Endothelial cell (in vitro differentiated cells): ENCODE measurements around the gene FKBP10. TPM values are rescaled to one million over a fixed set of nuclear protein-coding genes. Genes with fewer than 3 reads are reported as not detected.

ENCODE experiments used
- DNase-seq: peaks from one replicate; pipeline ENCODE4 v3.0.0; 2021; ENCODE audit warnings: low spot score
- H3K27ac Mint-ChIP-seq: one replicate; pipeline ENCODE4 v1.8.0; 2021; ENCODE audit warnings: mixed read lengths, inconsistent platforms; ENCODE audit not compliant: unreplicated experiment
- H3K27me3 Mint-ChIP-seq: one replicate; pipeline ENCODE4 v1.8.0; 2021; ENCODE audit warnings: mild to moderate bottlenecking, moderate library complexity, mixed read lengths, inconsistent platforms; ENCODE audit not compliant: unreplicated experiment
- H3K36me3 Mint-ChIP-seq: one replicate; pipeline ENCODE4 v1.8.0; 2021; ENCODE audit warnings: mild to moderate bottlenecking, low read depth, mixed read lengths, inconsistent platforms; ENCODE audit not compliant: unreplicated experiment
- H3K4me1 Mint-ChIP-seq: one replicate; pipeline ENCODE4 v1.8.0; 2021; ENCODE audit warnings: mild to moderate bottlenecking, mixed read lengths, inconsistent platforms; ENCODE audit not compliant: unreplicated experiment
- H3K4me3 Mint-ChIP-seq: one replicate; pipeline ENCODE4 v1.8.0; 2021; ENCODE audit warnings: mild to moderate bottlenecking, mixed read lengths, inconsistent platforms; ENCODE audit not compliant: unreplicated experiment
- H3K9me3 Mint-ChIP-seq: one replicate; pipeline ENCODE4 v1.8.0; 2021; ENCODE audit warnings: mixed read lengths, inconsistent platforms; ENCODE audit not compliant: unreplicated experiment
- total RNA-seq: library from RNA; stranded (reverse); fragmentation: NEBNext Ultra II Directional; extraction: Animal tissue kit (Norgen Biotek cat#: 25700); gene quantifications from one replicate; pipeline ENCODE4 v1.2.1, GENCODE V29; 2021; ENCODE audit not compliant: unreplicated experiment
- TF ChIP-seq, protein P1 (sequence below): fragments of 200-600 bp; sonication (generic); IDR thresholded peaks from one replicate; pipeline ENCODE4 v1.5.0; 2021; ENCODE audit warnings: antibody characterized with exemption; ENCODE audit not compliant: unreplicated experiment

FKBP10 gene
- total RNA-seq, 1 donor from 2014 or later, result 167 TPM

DNA sequence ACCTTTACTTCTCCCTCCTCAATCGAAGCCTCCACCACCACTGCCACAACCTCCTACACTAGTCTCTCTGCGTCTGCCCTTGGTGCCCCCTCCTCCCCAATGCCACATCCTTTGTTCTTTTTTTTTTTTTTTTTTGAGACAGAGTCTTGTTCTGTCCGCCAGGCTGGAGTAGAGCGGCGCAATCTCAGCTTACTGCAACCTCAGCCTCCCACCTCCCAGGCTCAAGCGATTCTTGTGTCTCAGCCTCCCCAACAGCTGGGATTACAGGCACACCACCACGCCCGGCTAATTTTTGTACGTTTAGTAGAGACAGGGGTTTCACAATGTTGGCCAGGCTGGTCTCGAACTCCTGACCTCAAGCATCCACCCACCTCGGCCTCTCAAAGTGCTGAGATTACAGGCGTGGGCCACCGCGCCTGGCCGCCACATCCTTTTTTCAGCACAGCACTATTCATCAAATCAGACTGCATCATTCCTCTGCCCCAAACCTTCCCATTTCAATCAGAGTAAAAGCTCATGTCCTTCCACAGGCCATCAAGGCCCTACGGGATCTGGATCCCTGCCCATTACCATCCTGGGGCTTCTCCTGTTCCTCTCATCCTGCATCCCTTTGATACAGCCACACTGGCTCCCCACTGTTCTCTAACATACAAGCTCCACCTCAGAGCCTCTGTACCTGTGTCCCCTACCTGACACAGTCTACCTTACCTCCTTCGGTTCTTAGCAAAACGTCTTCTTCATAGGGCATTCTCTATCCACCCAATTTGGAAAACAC lies 50.5 kb downstream of the FKBP10 start:
- no peak overlapping the region for H3K27ac Mint-ChIP-seq
- H3K9me3 Mint-ChIP-seq, result no peaks in the 10 kb centered on the region
- peaks cover 11% of the 10 kb centered on the region for H3K36me3 Mint-ChIP-seq
- TF ChIP-seq, protein P1, sequence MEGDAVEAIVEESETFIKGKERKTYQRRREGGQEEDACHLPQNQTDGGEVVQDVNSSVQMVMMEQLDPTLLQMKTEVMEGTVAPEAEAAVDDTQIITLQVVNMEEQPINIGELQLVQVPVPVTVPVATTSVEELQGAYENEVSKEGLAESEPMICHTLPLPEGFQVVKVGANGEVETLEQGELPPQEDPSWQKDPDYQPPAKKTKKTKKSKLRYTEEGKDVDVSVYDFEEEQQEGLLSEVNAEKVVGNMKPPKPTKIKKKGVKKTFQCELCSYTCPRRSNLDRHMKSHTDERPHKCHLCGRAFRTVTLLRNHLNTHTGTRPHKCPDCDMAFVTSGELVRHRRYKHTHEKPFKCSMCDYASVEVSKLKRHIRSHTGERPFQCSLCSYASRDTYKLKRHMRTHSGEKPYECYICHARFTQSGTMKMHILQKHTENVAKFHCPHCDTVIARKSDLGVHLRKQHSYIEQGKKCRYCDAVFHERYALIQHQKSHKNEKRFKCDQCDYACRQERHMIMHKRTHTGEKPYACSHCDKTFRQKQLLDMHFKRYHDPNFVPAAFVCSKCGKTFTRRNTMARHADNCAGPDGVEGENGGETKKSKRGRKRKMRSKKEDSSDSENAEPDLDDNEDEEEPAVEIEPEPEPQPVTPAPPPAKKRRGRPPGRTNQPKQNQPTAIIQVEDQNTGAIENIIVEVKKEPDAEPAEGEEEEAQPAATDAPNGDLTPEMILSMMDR, result no peak
- H3K27me3 Mint-ChIP-seq, result no peaks in the 10 kb centered on the region
- H3K4me3 Mint-ChIP-seq, result no peak overlapping the region
- H3K4me1 Mint-ChIP-seq, result no peaks in the 10 kb centered on the region
- DNase-seq, result no peak

DNA sequence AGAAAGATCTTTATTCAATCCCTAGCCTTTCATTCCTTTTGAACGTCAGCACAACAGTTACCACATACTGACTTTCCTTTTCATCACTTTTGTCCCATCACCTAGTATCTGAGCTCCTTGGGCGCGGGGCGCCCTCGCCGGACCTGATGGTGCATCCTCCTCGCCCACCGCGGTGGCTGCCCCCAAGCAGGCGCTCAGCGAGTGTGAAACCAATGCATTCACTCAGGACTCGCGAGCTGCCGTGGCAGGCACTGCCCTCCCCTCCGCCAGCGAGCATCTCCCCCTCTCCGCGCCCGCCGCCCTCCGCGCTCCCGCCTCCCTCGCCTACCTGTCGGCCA lies 51.7 kb downstream of the FKBP10 start:
- no peak for DNase-seq
- Mint-ChIP-seq H3K4me1 (no peaks in the 10 kb centered on the region), H3K27me3 (no peaks in the 10 kb centered on the region), H3K4me3 (no peak overlapping the region), H3K27ac (no peak overlapping the region), H3K9me3 (no peaks in the 10 kb centered on the region), H3K36me3 (peaks cover 23% of the 10 kb centered on the region)
- TF ChIP-seq, protein P1, result no peak

DNA sequence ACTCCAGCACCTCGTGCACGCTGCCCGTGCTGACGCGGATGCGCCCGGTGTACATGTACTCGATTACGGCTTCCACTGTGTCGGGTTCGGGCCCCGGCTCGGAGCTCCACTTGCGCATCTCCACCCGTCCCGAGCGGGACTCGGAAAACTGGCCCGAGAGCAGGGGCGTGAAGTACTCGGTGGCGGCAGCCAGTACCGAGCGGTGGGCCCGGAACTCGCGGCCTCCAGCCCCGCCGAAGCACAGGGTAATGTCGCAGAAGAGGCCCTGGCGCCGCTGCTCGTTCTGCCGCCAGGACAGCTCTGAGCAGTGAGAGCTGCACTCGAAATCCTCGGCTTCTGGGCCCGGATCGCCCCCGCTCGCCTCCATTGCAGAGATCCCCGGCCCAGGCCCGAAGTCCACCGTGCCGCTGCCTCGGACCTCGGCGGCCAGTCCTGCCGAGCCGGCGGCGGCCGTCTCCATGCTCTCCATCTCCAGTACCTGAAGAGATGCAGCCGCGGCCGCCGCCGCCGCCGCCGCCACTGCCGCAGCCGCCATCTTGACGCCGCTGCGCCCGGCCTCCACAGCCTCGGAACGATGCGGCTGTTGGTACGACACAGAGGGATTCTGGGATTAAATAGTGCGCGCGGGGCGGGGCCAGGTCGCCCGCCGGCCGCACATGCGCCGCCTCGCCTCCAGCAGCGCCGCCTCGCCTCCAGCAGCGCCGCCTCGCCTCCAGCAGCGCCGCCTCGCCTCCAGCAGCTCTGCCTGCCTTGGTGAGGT lies 52.2 kb downstream of the FKBP10 start, which contains the start of gene KLHL11:
Gene KLHL11, minus strand, starts transcription at position 588 of the 760 bp plus-strand sequence. Its CDS starts 53 bp downstream, at position 535.
- TF ChIP-seq, protein P1, result no peak
- H3K4me3 Mint-ChIP-seq, result peak within 1 kb of the TSS; percentile 89
- peak; percentile 84 for DNase-seq
- no peaks in the 10 kb centered on the region for H3K27me3 Mint-ChIP-seq
- no peaks in the 10 kb centered on the region for H3K4me1 Mint-ChIP-seq
- H3K36me3 Mint-ChIP-seq, result peaks cover 24% of the 10 kb centered on the region
- no peaks in the 10 kb centered on the region for H3K9me3 Mint-ChIP-seq
- peak within 1 kb of the TSS; percentile 48 for H3K27ac Mint-ChIP-seq

DNA sequence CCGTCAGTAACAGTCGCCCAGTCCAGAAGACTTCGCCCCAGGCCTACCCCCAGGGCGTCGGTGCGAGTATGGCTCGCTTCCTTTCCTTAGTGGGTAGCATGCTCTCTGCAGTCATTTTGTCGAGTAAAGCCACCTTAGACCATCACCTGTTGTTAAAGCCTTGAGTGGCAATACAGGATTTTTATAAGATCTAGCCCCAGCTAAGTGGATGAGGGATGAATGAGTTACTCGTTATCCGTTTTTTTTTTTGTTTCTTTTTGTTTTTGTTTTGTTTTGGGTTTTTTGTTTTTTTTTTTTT lies 52.7 kb downstream of the FKBP10 start:
- DNase-seq, result no peak
- TF ChIP-seq, protein P1, result no peak
- Mint-ChIP-seq H3K4me1 (no peaks in the 10 kb centered on the region), H3K36me3 (peaks cover 26% of the 10 kb centered on the region), H3K27ac (peak overlapping the region; percentile 48), H3K27me3 (peaks cover 2% of the 10 kb centered on the region), H3K9me3 (no peaks in the 10 kb centered on the region), H3K4me3 (peak overlapping the region; percentile 89)

DNA sequence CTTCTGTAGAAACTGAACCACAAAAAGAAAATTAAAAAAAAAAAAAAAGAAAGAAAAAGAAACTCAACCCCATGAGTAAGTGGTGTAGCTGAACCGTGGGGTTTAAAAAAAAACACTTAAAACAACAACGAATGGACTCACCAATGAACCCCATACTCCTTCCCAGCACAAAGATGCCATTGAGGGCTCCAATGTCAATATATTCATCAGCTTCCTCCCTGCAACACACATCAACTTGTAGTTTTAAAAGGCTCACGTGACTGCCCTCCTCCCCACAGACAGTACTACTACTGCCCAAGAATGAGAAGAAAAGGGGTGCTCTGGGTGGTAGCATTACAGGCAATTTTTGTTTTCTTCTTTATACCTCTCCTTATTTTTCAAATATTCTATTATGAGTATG lies 55.8 kb downstream of the FKBP10 start:
- no peak for DNase-seq
- TF ChIP-seq, protein P1, result no peak
- H3K27me3 Mint-ChIP-seq, result peaks cover 2% of the 10 kb centered on the region
- no peaks in the 10 kb centered on the region for H3K9me3 Mint-ChIP-seq
- peak overlapping the region; percentile 60 for H3K4me3 Mint-ChIP-seq
- H3K27ac Mint-ChIP-seq, result peak overlapping the region; percentile 65
- no peaks in the 10 kb centered on the region for H3K4me1 Mint-ChIP-seq
- H3K36me3 Mint-ChIP-seq, result peaks cover 49% of the 10 kb centered on the region
